Transverse colon (tissue), 3 donors: Measurements from ENCODE around the gene KCNJ6.

Experiments
- EP300 ChIP-seq: sonication (generic); formaldehyde crosslinking; IDR thresholded peaks from one replicate; pipeline ENCODE4 v1.6.1; 2017; ENCODE audit warnings: antibody characterized with exemption, low read depth
- POLR2A ChIP-seq: fragments of 450-650 bp; IDR thresholded peaks from one replicate; pipeline ENCODE4 v1.6.1; 2016; ENCODE audit warnings: antibody characterized with exemption, mild to moderate bottlenecking, moderate library complexity
- TF ChIP-seq, protein P1 (sequence below), 5 experiments: fragments of 200-600 bp in 3 of 5; fragments of 450-650 bp in 2 of 5; sonication (generic) in 3 of 5; IDR thresholded peaks; 1 replicate in 2 of 5; 2 replicates in 3 of 5; pipeline ENCODE4 v1.5.1; 2016 to 2017; ENCODE audit warnings: antibody characterized with exemption in 5 of 5, inconsistent platforms in 3 of 5, mild to moderate bottlenecking in 2 of 5, moderate library complexity in 1 of 5

DNA sequence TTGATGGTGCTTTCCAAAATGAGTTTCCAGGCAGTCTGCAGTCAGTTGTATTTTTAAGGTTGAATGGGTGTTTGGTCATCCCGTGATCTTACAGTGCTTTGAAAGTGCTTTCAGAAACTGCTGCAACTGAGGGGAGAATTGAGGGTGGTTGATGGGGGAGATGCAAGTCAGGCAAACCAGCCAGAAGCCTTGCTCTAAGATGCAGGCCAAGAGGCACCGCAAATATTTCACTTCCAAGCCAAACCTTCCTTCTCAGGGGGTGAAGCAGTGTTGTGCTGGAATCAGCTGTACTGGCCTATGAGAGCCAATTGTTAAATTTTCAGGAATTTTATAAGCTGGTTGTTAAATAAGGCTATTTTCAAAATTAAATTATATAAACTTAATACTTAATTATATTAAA is 151.6 kb downstream of the KCNJ6 start:
- TF ChIP-seq EP300 (no peak), POLR2A (no peak)
- TF ChIP-seq, protein P1, sequence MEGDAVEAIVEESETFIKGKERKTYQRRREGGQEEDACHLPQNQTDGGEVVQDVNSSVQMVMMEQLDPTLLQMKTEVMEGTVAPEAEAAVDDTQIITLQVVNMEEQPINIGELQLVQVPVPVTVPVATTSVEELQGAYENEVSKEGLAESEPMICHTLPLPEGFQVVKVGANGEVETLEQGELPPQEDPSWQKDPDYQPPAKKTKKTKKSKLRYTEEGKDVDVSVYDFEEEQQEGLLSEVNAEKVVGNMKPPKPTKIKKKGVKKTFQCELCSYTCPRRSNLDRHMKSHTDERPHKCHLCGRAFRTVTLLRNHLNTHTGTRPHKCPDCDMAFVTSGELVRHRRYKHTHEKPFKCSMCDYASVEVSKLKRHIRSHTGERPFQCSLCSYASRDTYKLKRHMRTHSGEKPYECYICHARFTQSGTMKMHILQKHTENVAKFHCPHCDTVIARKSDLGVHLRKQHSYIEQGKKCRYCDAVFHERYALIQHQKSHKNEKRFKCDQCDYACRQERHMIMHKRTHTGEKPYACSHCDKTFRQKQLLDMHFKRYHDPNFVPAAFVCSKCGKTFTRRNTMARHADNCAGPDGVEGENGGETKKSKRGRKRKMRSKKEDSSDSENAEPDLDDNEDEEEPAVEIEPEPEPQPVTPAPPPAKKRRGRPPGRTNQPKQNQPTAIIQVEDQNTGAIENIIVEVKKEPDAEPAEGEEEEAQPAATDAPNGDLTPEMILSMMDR (IDR thresholded peaks at IDR 0.05): no peak
